ENCODE measurements around the gene CDKN2B. TPM values are rescaled to one million over a fixed set of nuclear protein-coding genes. Genes with fewer than 3 reads are reported as not detected.

Gene CDKN2B
- total RNA-seq, 1 donor from 2014 or later, result 0.16 TPM

DNA sequence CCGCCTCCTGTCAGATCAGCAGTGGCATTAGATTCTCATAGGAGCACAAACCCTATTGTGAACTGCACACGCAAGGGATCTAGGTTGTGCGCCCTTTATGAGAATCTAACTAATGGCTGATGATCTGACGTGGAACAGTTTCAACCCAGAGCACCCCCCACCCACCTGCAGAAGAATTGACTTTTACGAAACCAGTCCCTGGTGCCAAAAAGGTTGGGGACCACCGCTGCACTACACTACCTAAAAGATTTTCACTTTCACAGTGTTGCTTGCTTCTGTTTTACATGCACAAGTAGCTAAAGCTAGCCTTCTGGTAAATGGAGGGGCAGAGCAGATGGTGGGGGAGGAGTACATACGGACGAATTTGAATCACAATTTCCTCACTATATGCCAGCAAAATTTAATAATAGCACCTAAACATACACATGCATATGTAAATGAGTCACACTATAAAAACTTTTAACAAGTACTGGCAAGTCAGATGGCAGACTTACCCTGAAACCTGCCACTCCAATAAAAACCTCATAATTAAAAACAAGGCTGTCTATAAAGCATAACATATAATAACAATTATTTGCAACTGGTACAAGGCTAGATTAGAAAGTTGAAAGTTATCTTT lies 24.0 kb upstream of the CDKN2B start:
- no peak for DNase-seq

DNA sequence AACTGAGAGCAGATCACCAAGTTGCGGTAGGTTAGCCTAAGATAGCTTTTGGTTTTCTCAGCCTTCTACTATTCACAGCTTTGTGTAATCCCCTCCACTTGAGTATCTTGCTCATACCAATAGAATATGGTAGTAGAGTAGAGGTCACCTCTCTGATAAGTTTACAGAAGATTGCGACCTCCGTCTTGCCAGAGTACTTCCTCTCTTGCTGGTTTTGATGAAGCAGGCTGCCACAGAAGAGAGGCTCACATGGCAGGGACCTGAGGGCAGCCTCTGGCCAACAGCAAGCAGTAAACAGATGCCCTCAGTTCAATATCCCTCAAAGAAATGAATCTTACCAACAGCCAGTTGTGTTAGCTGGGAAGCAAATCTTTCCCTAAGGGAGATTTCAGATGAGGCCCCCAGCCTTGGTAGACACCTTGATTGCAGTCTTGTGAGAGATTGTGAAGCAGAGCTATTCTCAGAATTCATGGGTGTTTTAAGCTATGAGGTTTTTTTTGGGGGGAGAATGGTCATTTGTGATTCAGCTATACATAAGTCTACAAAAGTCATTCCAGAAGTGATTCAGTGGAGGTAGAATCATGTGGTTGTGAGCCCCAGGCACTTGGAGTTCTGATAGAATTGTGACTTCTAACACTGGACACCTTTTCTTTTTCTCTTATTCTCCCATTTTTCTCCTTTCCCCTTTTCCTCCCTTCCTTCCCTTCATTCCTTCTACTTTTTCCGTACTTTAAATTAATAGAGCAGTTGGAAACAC lies 22.7 kb upstream of the CDKN2B start:
- DNase-seq, result no peak

DNA sequence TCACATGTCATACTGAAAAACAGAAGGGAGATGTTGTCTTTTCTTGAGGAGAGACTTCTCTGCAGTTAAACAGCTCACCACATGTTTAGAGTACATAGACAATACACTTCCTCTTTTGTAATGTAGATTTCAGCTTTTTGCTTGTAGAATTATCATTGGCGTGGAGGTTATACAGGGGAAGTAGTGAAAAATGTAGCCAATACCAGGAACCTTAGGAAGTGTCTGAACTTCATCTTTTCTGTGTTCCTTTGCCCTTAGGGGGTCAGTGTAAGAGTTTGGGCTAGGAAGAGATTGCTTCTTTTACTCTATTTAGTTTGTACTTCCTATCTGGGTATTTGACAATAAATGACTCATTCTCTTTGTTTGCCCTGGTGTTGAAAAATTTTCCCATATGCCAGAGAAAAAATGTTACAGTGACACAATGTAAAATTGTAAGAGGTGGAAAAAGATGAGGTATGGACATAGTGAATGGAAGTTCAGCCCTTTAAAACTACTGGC lies 21.0 kb upstream of the CDKN2B start:
- no peak for DNase-seq

DNA sequence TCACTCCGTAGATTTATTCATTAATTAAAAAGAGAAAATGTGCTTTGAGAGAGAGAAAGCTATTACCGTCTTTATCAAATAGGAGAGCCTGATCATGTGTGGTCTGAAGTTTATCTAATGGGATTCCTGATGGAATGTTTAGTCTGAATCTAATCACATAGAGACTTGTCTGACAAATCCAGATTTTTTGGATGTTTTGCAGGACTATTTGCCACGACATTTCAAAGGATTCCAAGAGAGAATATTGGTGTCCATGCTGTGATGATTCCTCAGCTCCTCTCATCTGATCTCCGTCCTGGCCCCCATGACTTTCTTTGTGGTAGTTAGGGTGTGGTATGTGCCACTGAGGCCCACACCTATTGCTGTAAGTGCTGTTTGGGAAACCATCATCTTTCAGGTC lies 20.1 kb upstream of the CDKN2B start:
- no peak for DNase-seq

DNA sequence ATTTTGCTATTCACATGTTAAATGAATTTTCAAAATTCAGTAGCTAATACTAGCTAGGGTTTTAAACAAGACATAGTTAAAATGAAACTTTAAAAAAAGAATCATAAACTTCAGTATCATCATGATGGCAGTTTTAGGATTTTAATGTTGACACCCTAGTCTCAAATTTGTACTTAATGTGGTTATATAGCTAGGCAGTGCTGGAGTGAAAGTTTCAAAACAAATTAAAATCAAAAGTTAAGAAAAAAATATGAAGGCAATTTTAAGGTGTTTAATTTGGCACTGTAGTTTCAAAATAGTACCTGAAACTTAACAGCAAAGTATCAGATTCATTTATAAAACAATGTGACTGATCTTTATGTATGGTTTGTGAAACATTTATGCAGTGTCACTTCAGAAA lies 19.3 kb upstream of the CDKN2B start:
- no peak for DNase-seq

DNA sequence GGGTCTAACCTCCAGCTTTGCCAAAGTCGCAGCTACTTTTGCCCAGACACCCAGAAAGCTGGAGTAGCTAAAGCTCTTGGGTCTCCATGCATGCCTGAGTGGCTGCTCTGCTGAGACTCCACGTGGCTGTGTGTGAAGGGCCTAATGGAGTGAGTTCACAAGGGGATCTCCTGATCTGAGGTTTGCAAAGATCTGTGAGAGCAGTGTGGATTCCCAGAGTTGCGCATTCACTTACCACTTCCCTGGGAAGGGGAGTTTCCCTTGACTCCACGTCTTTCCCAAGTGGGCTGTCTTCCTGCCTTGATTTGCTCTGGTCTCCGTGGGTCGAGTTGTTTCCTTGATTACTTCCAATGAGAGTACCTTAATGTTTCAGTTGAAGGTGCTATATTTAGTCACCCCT lies 17.6 kb upstream of the CDKN2B start:
- DNase-seq, result no peak

DNA sequence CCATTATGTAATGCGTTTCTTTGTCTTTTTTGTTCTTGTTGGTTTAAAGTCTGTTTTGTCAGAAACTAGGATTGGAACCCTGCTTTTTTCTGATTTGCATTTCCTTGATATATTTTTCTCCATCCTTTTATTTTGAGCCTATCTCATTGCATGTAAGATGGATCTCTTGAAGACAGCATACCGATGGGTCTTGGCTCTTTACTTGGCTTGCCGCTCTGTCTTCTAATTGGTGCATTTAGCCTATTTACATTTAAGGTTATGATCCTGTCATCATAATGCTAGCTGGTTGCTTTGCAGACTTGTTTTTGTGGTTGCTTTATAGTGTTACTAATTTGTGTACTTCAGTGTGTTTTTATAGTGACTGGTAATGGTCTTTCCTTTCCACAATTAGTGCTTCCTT lies 13.3 kb upstream of the CDKN2B start:
- DNase-seq, result no peak

DNA sequence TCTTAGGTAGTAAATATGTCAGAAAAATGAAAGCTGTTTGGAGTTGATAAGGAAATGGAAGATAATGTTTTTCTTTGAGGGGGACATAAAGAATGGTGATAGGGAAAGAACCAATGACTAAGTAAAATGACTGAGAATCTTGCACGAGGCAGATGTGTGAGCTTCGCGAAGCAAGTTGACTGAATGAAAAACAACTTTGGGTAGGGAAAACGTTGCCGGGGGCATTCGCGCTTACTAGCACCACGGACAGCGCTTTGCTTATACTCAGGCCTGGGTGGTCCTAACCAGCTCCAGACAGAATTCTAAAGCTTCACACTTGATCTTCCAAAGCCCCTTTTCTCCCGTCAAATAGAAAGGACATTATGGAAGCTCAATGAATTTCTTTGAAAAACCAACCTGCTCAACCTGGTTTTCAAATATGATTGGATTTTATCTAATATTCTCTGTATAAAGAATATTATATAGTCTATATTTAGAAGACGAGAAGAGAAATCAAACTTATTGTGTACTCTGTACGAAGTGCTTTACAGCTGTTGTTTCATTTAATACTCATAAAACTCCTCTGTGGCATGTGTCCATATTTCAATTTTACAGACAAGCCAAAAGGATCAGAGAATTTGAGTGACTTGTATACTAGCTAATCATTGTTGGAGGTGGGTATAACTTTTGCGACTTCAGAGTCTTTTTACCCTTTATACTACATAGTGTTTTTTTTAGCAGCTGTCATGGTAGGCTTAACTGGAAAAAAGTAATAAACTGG lies 1.9 kb upstream of the CDKN2B start:
- no peak for DNase-seq

DNA sequence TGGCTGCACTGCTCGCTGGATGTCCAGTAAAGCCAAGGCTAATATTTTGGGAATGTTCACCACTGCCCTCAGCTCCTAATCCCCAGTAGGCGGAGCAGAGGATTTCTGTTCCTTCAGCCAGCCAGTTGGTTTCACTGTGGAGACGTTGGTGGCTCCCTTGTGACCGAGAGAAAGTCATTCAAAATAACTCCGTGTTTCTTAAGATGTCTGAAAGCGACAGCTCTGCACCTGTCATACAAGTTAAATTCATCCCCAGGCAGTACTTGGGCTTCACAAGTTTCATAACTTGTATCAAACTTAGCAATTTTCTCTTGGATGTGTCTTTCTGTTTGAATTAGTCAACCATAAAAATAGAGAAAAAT lies 382 bp upstream of the CDKN2B start:
- DNase-seq, result no peak

DNA sequence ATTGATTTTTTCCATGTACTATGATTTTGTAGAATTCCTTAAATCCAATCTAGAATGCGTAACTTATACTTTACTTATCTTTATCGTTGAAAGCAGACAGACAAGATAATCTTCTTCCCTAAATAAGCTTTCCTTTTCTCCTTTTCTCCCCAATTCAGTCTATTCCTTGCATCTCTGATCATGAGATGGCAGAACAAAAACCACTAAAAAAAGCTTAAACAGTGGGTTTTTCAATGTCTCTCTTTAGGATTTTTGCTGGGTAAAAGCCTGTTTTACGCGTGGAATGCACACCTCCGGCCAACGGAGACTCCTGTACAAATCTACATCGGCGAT lies 755 bp downstream of the CDKN2B start:
- no peak for DNase-seq

DNA sequence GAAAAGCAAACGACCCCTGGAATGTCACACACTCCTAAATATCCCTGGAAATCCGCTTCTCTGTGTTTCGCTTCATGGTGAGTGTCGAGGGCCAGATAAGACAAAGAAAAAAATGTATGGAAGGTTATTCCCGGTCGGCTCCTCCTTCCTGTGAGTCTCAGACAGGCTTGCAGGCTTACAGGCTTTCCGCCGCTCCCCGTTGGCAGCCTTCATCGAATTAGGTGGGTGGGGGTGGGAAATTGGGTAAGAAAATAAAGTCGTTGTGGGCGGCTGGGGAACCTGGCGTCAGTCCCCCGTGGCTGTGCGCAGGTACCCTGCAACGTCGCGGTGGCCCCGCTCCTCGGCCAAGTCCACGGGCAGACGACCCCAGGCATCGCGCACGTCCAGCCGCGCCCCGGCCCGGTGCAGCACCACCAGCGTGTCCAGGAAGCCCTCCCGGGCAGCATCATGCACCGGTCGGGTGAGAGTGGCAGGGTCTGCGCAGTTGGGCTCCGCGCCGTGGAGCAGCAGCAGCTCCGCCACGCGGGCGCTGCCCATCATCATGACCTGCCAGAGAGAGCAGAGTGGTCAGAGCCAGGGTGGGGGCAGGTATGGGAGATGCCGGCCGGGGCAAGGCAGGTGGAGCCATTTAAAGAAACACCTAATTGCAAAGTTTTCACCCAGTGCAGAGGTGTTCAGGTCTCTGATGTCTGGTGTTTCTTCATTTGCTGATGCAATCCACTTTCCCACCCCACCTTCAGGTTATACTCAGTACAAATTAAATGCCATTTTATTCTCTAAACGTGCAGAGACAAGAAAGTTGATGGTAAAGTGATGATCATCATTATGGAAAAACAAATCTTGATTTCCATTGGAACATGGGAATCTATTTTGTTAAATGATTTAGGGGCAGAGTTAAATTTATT lies 3.2 kb downstream of the CDKN2B start:
- DNase-seq, result no peak

DNA sequence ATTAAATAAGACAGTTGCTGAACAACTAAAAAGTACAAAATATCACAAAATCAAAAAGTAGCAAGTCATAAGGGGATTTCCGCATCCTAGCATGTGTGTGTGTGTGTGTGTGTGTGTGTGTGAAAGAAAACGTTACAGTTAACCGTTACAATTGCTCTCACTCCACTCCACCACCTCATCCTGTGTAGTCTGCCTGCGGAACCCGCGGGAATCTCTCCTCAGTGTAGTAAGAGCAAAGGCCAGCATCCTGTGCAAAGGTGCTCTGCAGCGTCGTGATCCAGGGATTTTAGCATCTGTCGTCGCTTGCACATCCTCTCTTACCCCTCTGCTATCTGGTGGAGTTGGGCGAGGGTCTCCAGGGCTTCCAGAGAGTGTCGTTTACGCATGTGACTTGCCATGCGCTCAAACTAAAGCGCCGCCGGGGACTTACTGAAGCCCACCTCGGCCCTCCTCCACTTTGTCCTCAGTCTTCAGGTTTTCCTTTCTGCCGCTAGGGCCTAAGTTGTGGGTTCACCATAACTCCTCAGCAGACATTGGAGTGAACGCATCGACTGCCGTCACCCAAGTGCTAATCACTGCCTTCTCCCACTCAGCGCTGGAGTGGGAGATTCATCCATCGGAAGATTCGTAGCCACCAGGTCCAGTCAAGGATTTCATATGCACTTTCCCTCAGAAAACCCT lies 3.9 kb downstream of the CDKN2B start:
- no peak for DNase-seq

DNA sequence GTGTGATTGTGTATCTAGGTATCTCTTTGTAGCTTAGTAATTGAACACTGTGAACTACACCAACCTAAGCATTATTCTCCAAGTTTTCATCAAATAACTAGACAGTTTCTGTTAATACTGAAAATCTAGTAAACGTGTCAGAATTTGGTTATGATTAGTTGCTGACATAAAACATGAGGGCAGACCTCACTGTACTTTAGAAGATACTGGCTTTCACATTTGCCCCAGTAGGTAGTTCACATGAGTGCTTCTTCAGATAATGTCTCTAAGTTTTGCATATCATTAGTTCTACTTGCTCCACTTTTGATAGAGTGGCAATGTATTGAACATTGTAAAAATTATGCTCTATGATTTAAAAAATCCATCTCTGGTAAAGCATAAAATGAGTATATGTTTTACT lies 7.1 kb downstream of the CDKN2B start:
- no peak for DNase-seq

DNA sequence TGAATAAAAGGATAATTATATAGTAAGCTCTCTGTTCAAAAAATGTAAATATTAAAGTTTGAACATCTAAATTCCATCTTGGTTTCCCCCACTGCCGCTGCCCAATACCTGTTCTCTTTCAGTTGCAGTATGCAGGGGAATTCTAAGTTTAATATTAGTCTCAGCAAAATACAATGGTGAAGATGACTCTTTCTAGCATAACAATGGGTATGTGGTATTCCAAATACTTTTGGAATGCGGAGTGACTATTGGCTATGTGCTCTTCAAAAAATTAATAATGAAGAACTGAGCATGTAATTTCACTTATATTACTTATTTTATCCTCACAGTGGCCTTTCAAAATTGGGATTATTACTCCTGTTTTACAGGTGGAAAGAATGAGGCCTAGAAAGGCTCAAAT lies 11.1 kb downstream of the CDKN2B start:
- no peak for DNase-seq

DNA sequence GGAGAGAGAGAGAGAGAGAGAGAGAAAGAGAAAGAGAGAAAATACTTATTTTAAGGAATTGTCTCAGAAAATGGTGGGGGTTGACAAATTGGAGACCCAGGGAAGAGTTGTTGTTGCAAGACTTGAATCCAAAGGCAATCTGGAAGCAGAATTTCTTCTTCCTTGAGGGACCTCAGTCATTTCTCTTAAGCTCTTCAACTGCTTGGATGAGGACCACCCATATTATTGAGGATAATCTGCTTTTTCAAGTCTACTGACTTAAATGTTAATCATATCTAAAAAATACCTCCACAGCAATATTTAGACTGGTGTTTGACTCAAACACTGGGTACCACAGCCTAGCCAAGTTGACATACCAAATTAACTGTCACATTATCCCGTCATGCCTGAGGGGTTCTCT lies 11.6 kb downstream of the CDKN2B start:
- no peak for DNase-seq

DNA sequence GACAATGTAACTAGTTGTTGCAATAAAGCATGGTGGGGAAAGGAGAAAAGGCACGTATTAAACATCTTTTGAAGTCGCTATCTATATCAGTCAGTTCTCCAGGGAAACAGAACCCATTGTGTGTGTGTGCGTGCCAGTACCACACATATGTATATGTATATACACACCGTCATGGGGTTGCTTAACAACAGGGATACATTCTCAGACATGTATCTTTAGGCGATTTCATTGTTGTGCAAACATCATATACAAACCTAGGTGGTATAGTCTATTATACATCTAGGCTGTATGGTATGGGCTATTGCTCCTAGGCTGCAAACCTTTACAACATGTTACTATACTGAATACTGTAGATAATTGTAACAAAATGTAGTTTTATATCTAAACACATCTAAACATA lies 12.2 kb downstream of the CDKN2B start:
- DNase-seq, result no peak

DNA sequence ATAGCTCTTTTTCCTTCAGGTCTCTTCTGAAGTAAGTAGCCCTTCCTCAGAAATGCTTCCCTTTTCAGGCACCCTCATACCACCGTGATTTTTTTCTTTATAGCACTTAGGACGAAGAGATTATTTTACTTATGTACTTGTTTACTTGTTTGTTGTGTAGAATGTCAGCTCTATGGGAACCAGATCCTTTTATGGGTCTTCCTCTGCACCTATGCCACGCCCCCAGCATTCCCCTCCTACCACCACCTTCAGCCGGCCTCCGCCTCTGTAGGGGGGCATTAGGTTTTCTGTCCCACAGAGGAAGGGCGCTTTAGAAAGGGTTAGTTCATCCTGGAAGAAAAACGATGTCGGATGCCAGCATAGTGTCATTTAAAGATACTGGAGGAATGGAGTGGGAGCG lies 12.7 kb downstream of the CDKN2B start:
- DNase-seq, result no peak

DNA sequence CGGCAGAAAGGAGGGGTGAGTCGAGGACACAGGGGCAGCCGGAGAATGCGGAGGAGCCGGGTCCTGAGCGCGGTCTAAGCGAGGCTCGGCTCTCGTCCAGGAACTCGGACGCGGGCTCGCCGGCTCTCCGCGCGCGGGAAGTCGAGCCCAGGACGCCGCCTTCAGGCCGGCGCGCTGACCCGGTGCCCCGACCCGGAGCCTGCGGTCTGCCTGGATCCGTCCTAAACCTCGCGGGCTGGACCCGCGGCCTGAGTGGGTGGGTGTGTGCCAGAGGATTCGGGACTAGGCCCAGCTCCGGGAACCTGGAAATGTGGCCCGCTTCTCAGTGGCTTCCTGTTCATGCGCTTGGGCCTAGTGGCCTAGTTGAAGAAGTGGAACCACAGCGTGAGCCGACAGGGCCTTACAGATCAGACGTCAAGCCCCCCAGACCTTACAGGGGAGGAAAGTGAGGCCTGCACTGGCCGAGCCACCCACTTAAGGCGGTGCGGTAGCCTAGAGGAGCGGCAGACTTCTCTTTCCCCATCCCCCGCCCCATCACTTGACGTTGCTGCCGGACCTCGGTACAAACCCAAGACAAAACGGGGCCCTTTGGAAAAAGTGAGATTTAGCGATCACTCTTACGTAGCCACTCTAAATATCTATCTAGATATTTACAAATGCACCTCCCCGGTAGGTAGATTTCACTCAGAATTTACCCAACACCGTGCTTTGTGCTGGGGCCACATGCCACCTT lies 13.3 kb downstream of the CDKN2B start:
- no peak for DNase-seq

DNA sequence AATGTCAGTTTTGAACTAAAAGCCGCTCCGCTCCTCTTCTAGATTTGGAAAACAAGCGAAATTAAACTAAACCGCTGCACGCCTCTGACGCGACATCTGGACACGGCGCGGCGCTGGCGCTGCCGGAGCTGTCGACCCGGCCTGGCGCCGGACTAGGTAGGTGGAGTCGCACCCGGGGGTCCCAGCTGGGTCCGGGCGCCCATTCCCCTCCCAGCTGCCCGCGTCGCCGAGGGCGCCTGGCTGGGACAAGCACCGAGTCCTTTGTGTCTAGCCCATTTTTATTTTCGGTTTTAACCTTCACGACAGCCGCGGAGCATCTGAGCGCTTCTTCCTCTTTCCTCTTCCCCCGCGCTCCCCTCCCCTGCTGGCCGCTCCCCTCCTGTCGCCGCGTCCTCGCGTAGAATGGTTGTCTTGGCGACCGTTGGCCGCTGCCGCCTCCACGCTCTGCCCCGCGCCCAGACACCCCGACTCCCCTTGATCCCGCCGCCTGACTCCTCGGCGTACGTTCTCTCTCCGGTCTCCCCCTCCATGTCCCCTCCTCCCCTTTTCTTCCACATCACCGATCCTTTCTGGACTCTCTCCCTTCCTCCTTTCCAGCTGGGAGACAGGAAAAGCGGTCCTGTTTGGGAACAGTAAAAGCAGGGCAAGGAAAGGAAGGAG lies 14.0 kb downstream of the CDKN2B start:
- no peak for DNase-seq

DNA sequence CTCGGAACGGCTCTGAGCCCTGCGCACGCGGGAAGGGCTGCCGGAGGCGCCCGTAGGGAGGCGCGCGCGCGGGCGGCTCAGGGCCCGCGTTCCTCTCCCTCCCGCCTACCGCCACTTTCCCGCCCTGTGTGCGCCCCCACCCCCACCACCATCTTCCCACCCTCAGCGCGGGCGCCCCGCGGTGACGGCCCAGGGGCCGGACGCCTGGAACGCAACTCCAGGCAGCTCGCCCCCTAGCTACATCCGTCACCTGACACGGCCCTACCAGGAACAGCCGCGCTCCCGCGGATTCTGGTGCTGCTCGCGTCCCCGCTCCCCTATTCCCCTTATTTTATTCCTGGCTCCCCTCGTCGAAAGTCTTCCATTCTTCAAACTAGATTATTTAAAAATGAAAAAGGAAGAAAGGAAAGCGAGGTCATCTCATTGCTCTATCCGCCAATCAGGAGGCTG lies 14.5 kb downstream of the CDKN2B start, which contains the start of gene CDKN2B-AS1:
Gene CDKN2B-AS1 (plus strand): TSS at position 236 of the 450 bp plus-strand sequence.
- peak; percentile 30 for DNase-seq
